Measurements from ENCODE around the gene LRRC10B. TPM values are rescaled to one million over a fixed set of nuclear protein-coding genes. Genes with fewer than 3 reads are reported as not detected.

Gene LRRC10B
- total RNA-seq, 4 donors from 2014 or later, result 0.22 to 3.0 (median 0.66) TPM

GRCh38 chr11:61552108-61552635, 43.6 kb downstream of the LRRC10B start:
- 44 to 67% methylated on average over 3 to 7 of the region's 13 CpGs for WGBS, 2 donors
- DNase-seq, result peak; percentile 51 to 52

GRCh38 chr11:61553373-61554171, 45.0 kb downstream of the LRRC10B start:
- Histone ChIP-seq H3K4me1 (peaks cover 9 to 47% of the 10 kb centered on the region in 2 donors), H3K27me3 (peaks cover 7% of the 10 kb centered on the region), H3K4me3 (replicated peaks in 1 of 3) (no peak overlapping the region), H3K27ac (no peak overlapping the region), H3K9me3 (no peaks in the 10 kb centered on the region), H3K36me3 (no peaks in the 10 kb centered on the region)
- TF ChIP-seq CTCF (IDR thresholded peaks at IDR 0.05), result no peak
- TF ChIP-seq POLR2A (IDR thresholded peaks at IDR 0.05), result no peak
- no peak for DNase-seq
- intact Hi-C loops (cut with DNase I), result no loop called here
- 56 to 61% methylated on average over 13 to 15 of the region's 15 CpGs for WGBS, 2 donors

More at GRCh38 chr11:61552108-61552635, 43.6 kb downstream of the LRRC10B start:
- no peak overlapping the region for H3K4me3 ChIP-seq (replicated peaks in 1 of 3)
- TF ChIP-seq POLR2A (IDR thresholded peaks at IDR 0.05), result no peak
- no peak for TF ChIP-seq CTCF (IDR thresholded peaks at IDR 0.05)
- H3K36me3 ChIP-seq, result no peaks in the 10 kb centered on the region
- H3K4me1 ChIP-seq, result peaks cover 9 to 47% of the 10 kb centered on the region in 2 donors
- peak overlapping the region in 2 of 3 donors; percentile 72 to 85 for H3K27ac ChIP-seq
- intact Hi-C loops (cut with DNase I), result no loop called here
- H3K27me3 ChIP-seq, result peaks cover 7% of the 10 kb centered on the region
- no peaks in the 10 kb centered on the region for H3K9me3 ChIP-seq

GRCh38 chr11:61554172-61554988, 45.8 kb downstream of the LRRC10B start:
- Histone ChIP-seq H3K4me1 (peaks cover 9 to 45% of the 10 kb centered on the region in 2 donors), H3K36me3 (no peaks in the 10 kb centered on the region), H3K9me3 (no peaks in the 10 kb centered on the region), H3K27ac (no peak overlapping the region), H3K27me3 (peaks cover 7% of the 10 kb centered on the region), H3K4me3 (replicated peaks in 1 of 3) (no peak overlapping the region)
- 29 to 45% methylated on average over 8 to 12 of the region's 13 CpGs for WGBS, 2 donors
- TF ChIP-seq CTCF (IDR thresholded peaks at IDR 0.05), result no peak
- no peak for TF ChIP-seq POLR2A (IDR thresholded peaks at IDR 0.05)
- intact Hi-C loops (cut with DNase I), result no loop called here
- no peak for DNase-seq

- no peak overlapping the region for H3K4me3 ChIP-seq (replicated peaks in 1 of 3)
- no peak for DNase-seq
- peaks cover 9 to 36% of the 10 kb centered on the region in 2 donors for H3K4me1 ChIP-seq
- no peaks in the 10 kb centered on the region for H3K36me3 ChIP-seq
- no peak overlapping the region for H3K27ac ChIP-seq
- no peaks in the 10 kb centered on the region for H3K9me3 ChIP-seq
- H3K27me3 ChIP-seq, result peaks cover 7% of the 10 kb centered on the region
- peak in 1 of 6 experiments; percentile 10 for TF ChIP-seq CTCF (IDR thresholded peaks at IDR 0.05)
- TF ChIP-seq POLR2A (IDR thresholded peaks at IDR 0.05), result no peak
- 5 to 6% methylated on average over 18 to 33 of the region's 57 CpGs for WGBS, 2 donors
- intact Hi-C loops (cut with DNase I), result no loop called here
These were observed 46.8 kb downstream of the LRRC10B start for GRCh38 chr11:61555051-61555969.

Measured in thyroid gland (tissue), 4 donors.